GM19035 (cell line): Measurements from ENCODE around the gene RMDN2.
"Not testable (repeated sequence)": the region's sequence is repeated elsewhere in the genome, so short reads cannot be mapped to it uniquely, and the experiment has no call there.

ENCODE experiments used
- ATAC-seq: cut with Tn5 transposase; IDR thresholded peaks from one replicate; pipeline ENCODE4 v1.9.1; 2021; ENCODE audit not compliant: unreplicated experiment

Gene RMDN2

GRCh38 chr2:37984589-37984988, 59.5 kb downstream of the RMDN2 start:
- no peak for ATAC-seq

GRCh38 chr2:37985333-37985732, 60.2 kb downstream of the RMDN2 start:
- no peak for ATAC-seq

GRCh38 chr2:37987098-37987775, 62.1 kb downstream of the RMDN2 start:
- ATAC-seq, result no peak

- ATAC-seq, result no peak
These were observed 67.5 kb downstream of the RMDN2 start for GRCh38 chr2:37992601-37993000.

GRCh38 chr2:37993143-37993542, 68.1 kb downstream of the RMDN2 start:
- no peak for ATAC-seq

- ATAC-seq, result no peak
These were observed 72.5 kb downstream of the RMDN2 start for GRCh38 chr2:37997629-37998028.

GRCh38 chr2:38000485-38001222, 75.6 kb downstream of the RMDN2 start:
- ATAC-seq, result no peak

- ATAC-seq, result not testable (repeated sequence)
These were observed 85.1 kb downstream of the RMDN2 start for GRCh38 chr2:38010187-38010586.

- no peak for ATAC-seq
These were observed 85.9 kb downstream of the RMDN2 start for GRCh38 chr2:38010995-38011394.

GRCh38 chr2:38013158-38013752, 88.2 kb downstream of the RMDN2 start:
- ATAC-seq, result no peak

GRCh38 chr2:38016219-38016618, 91.1 kb downstream of the RMDN2 start:
- ATAC-seq, result no peak

- ATAC-seq, result no peak
These were observed 92.7 kb downstream of the RMDN2 start for GRCh38 chr2:38017836-38018235.

GRCh38 chr2:38020359-38021069, 95.4 kb downstream of the RMDN2 start:
- ATAC-seq, result not testable (repeated sequence)

GRCh38 chr2:38021589-38021988, 96.5 kb downstream of the RMDN2 start:
- ATAC-seq, result no peak

- ATAC-seq, result no peak
These were observed 101.8 kb downstream of the RMDN2 start for GRCh38 chr2:38026846-38027245.

GRCh38 chr2:38028829-38029228, 103.7 kb downstream of the RMDN2 start:
- no peak for ATAC-seq

GRCh38 chr2:38029512-38029911, 104.4 kb downstream of the RMDN2 start:
- no peak for ATAC-seq

GRCh38 chr2:38030635-38031355, 105.7 kb downstream of the RMDN2 start:
- ATAC-seq, result no peak

- no peak for ATAC-seq
These were observed 107.9 kb downstream of the RMDN2 start for GRCh38 chr2:38032946-38033345.

GRCh38 chr2:38033646-38034045, 108.6 kb downstream of the RMDN2 start:
- ATAC-seq, result no peak

GRCh38 chr2:38035968-38036367, 110.9 kb downstream of the RMDN2 start:
- no peak for ATAC-seq
